Measurements from ENCODE around the gene RASSF3.

GRCh38 chr12:64694130-64695040, 84.1 kb downstream of the RASSF3 start:
- TF ChIP-seq PATZ1 (CRISPR knock-in tag; IDR thresholded peaks at IDR 0.05; ENCODE audit: borderline replicate concordance) = no peak
- no peak for TF ChIP-seq OSR1 (CRISPR knock-in tag; IDR thresholded peaks at IDR 0.05)
- TF ChIP-seq TSHZ2 (CRISPR knock-in tag; IDR thresholded peaks at IDR 0.05) = no peak

Measured in SK-N-SH treated with all-trans-retinoic acid at 6 μM for 48 hours (cell line).